HepG2 (cell line): ENCODE measurements around the gene EFCAB8. TPM values are rescaled to one million over a fixed set of nuclear protein-coding genes. Genes with fewer than 3 reads are reported as not detected.

Experiments used
- ATF7 ChIP-seq, 2 experiments: fragments of 450-650 bp in 1 of 2; sonication (generic) in 1 of 2; formaldehyde crosslinking in 1 of 2; IDR thresholded peaks; 2 replicates each; pipeline versions ENCODE4 v1.4.0 to v1.6.1; 2016 to 2020; ENCODE audit warnings: antibody characterized with exemption in 1 of 2, mild to moderate bottlenecking in 1 of 2, missing genetic modification reagents in 1 of 2
- BCL6 ChIP-seq: IDR thresholded peaks from 2 replicates; pipeline ENCODE4 v1.6.1; 2016; ENCODE audit warnings: missing genetic modification reagents, missing compliant biosample characterization
- FOSL2 ChIP-seq: sonication (generic); formaldehyde crosslinking; IDR thresholded peaks from 2 replicates; pipeline ENCODE4 v1.4.0; 2020; ENCODE audit warnings: missing genetic modification reagents
- HDAC2 ChIP-seq: sonication (generic); formaldehyde crosslinking; IDR thresholded peaks from 2 replicates; pipeline ENCODE4 v1.4.0; 2020; ENCODE audit warnings: missing genetic modification reagents
- KDM4B ChIP-seq: sonication (generic); formaldehyde crosslinking; IDR thresholded peaks from 2 replicates; pipeline ENCODE4 v1.4.0; 2020; ENCODE audit warnings: missing genetic modification reagents
- MED13 ChIP-seq: sonication (generic); formaldehyde crosslinking; IDR thresholded peaks from 2 replicates; pipeline ENCODE4 v1.5.0; 2020; ENCODE audit warnings: missing genetic modification reagents
- MEIS2 ChIP-seq: sonication (generic); formaldehyde crosslinking; IDR thresholded peaks from 2 replicates; pipeline ENCODE4 v1.9.0; 2021; ENCODE audit warnings: mild to moderate bottlenecking, missing genetic modification reagents
- SAP130 ChIP-seq: IDR thresholded peaks from 2 replicates; pipeline ENCODE4 v1.6.1; 2016; ENCODE audit warnings: low read depth
- TBX3 ChIP-seq: fragments of 450-650 bp; IDR thresholded peaks from 2 replicates; pipeline ENCODE4 v1.6.1; 2017; ENCODE audit warnings: antibody characterized with exemption, mild to moderate bottlenecking, inconsistent platforms, borderline replicate concordance
- XBP1 ChIP-seq: sonication (generic); formaldehyde crosslinking; IDR thresholded peaks from 2 replicates; pipeline ENCODE4 v1.5.0; 2020; ENCODE audit warnings: missing genetic modification reagents
- ZBTB8A ChIP-seq: sonication (generic); formaldehyde crosslinking; IDR thresholded peaks from 2 replicates; pipeline ENCODE4 v1.4.0; 2020; ENCODE audit warnings: mild to moderate bottlenecking, low read depth, missing genetic modification reagents, borderline replicate concordance
- ZFP1 ChIP-seq: IDR thresholded peaks from 2 replicates; pipeline ENCODE4 v1.6.1; 2016
- ZFP62 ChIP-seq: sonication (generic); formaldehyde crosslinking; IDR thresholded peaks from 2 replicates; pipeline ENCODE4 v1.4.0; 2020; ENCODE audit warnings: missing genetic modification reagents
- ZNF567 ChIP-seq: sonication (generic); formaldehyde crosslinking; IDR thresholded peaks from 2 replicates; pipeline ENCODE4 v1.8.1; 2023; ENCODE audit warnings: mild to moderate bottlenecking, missing genetic modification reagents, borderline replicate concordance
- ZNF782 ChIP-seq: sonication (generic); formaldehyde crosslinking; IDR thresholded peaks from 2 replicates; pipeline ENCODE4 v1.4.0; 2020; ENCODE audit warnings: missing genetic modification reagents, mild to moderate bottlenecking, borderline replicate concordance
- ZNF879 ChIP-seq: sonication (generic); formaldehyde crosslinking; IDR thresholded peaks from 2 replicates; pipeline ENCODE4 v1.8.1; 2023; ENCODE audit warnings: missing genetic modification reagents
- ZSCAN22 ChIP-seq: sonication (generic); formaldehyde crosslinking; IDR thresholded peaks from 2 replicates; pipeline ENCODE4 v1.4.0; 2020; ENCODE audit warnings: mild to moderate bottlenecking, missing genetic modification reagents
- polyA plus RNA-seq, 8 experiments: library from polyadenylated mRNA; depleted of rRNA in 3 of 8; stranded (reverse) in 7 of 8; unstranded in 1 of 8; fragments of >200 nt; fragmentation: Illumina TruSeq in 4 of 8; extraction: Trizol in 4 of 8; gene quantifications; 2 replicates each; pipeline versions ENCODE4 v1.2.1 to v1.2.3, GENCODE V29; 2011 to 2016; ENCODE audit warnings: low read depth in 4 of 8, missing spikeins in 1 of 8, mixed read lengths in 1 of 8; ENCODE audit not compliant: insufficient read depth in 1 of 8
- total RNA-seq, 5 experiments: library from RNA; depleted of rRNA; stranded (reverse); fragments of >200 nt; fragmentation: Illumina TruSeq; extraction: Trizol; gene quantifications; 2 replicates each; pipeline ENCODE4 v1.2.3, GENCODE V29; 2016; ENCODE audit warnings: low read depth in 1 of 5
- TF ChIP-seq, protein P1 (sequence below): sonication (generic); formaldehyde crosslinking; IDR thresholded peaks from 2 replicates; pipeline ENCODE4; 2020; ENCODE audit warnings: missing genetic modification reagents, mild to moderate bottlenecking, borderline replicate concordance
- TF ChIP-seq, protein P2 (sequence below), 2 experiments: sonication (generic) in 1 of 2; formaldehyde crosslinking in 1 of 2; IDR thresholded peaks; 2 replicates each; pipeline versions ENCODE4 v1.5.1 to v1.6.1; 2011 to 2020; ENCODE audit warnings: borderline replicate concordance in 1 of 2, low read depth in 1 of 2, low read length in 1 of 2, mild to moderate bottlenecking in 1 of 2, missing genetic modification reagents in 1 of 2, moderate library complexity in 1 of 2

Gene EFCAB8
- total and polyA plus RNA-seq, 2 of the 13 experiments (the other 11 are each of a cell fraction or from before 2014, with no cell fraction given) = 0.15 to 0.22 TPM

DNA sequence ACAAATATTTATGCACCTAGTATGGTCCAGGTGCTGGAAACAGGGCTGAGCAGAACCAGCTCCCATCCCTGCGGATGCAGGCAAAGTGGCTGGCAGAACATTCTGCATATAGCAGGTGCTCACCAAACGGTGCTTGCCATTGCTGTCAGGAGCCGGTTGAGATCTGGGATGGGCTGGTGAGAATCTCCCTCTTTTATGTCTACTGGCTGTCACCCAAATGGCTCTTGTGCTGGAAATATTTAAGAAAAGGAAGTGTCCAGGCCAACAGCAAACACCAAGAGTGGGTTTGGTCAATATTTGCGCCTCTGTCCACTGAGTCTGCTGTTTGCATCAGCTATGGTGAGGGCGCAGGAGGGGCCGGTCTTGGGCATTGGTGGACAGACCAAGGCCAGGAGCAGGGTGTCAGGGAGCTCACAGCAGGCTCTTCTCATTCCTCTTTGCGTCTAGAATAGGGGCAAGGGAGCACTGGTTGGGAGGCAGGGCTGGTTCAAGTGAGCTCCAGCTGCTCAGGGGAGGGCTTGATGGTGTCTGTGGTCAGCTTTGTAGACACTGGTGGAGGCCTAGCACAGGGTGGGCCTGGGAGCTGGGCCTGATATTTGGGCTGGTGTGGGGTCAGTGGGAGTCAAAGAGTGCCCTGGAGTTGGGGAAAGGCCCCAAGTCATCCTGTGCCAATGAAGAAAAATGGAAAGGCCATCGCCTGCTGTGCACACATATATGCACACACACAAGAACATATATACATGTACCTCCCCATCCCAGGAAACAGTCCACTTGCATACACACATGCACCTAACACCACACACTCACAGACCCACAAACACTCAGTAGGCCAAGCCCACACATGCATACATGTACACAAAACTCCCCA is 147.4 kb downstream of the EFCAB8 start (continued):
- TF ChIP-seq, protein P1, sequence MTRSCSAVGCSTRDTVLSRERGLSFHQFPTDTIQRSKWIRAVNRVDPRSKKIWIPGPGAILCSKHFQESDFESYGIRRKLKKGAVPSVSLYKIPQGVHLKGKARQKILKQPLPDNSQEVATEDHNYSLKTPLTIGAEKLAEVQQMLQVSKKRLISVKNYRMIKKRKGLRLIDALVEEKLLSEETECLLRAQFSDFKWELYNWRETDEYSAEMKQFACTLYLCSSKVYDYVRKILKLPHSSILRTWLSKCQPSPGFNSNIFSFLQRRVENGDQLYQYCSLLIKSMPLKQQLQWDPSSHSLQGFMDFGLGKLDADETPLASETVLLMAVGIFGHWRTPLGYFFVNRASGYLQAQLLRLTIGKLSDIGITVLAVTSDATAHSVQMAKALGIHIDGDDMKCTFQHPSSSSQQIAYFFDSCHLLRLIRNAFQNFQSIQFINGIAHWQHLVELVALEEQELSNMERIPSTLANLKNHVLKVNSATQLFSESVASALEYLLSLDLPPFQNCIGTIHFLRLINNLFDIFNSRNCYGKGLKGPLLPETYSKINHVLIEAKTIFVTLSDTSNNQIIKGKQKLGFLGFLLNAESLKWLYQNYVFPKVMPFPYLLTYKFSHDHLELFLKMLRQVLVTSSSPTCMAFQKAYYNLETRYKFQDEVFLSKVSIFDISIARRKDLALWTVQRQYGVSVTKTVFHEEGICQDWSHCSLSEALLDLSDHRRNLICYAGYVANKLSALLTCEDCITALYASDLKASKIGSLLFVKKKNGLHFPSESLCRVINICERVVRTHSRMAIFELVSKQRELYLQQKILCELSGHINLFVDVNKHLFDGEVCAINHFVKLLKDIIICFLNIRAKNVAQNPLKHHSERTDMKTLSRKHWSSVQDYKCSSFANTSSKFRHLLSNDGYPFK (CRISPR knock-in tag) = no peak; the same call in none of the 2 replicates
- TF ChIP-seq ZNF782 = no peak
- peak; percentile 98 for TF ChIP-seq MEIS2 (CRISPR knock-in tag)
- TF ChIP-seq, protein P2, sequence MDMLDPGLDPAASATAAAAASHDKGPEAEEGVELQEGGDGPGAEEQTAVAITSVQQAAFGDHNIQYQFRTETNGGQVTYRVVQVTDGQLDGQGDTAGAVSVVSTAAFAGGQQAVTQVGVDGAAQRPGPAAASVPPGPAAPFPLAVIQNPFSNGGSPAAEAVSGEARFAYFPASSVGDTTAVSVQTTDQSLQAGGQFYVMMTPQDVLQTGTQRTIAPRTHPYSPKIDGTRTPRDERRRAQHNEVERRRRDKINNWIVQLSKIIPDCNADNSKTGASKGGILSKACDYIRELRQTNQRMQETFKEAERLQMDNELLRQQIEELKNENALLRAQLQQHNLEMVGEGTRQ (IDR thresholded peaks at IDR 0.05; ENCODE audit: low read depth, low read length) = no peak
- TF ChIP-seq, protein P2 (CRISPR knock-in tag; IDR thresholded peaks at IDR 0.05; ENCODE audit: borderline replicate concordance) = no peak
- TF ChIP-seq ZFP62 (CRISPR knock-in tag) = no peak
- no peak for TF ChIP-seq ATF7 (IDR thresholded peaks at IDR 0.05)
- 0 out of 2 replicates have a peak, but pooled peaks have one; percentile 38 for TF ChIP-seq ATF7 (CRISPR knock-in tag; IDR thresholded peaks at IDR 0.05)
- TF ChIP-seq TBX3 = peak; percentile 49; the same call in 1 of the 2 replicates
- TF ChIP-seq HDAC2 = peak; percentile 99
- 0 out of 2 replicates have a peak, but pooled peaks have one; percentile 36 for TF ChIP-seq XBP1 (CRISPR knock-in tag)
- TF ChIP-seq FOSL2 = peak; percentile 90
- peak; percentile 92 for TF ChIP-seq BCL6 (CRISPR knock-in tag)
- TF ChIP-seq SAP130 (CRISPR knock-in tag) = peak; percentile 96
- peak; percentile 24; the same call in 1 of the 2 replicates for TF ChIP-seq MED13 (CRISPR knock-in tag)
- TF ChIP-seq ZNF567 = peak; percentile 31; the same call in 1 of the 2 replicates
- TF ChIP-seq ZNF879 (CRISPR knock-in tag) = no peak
- peak; percentile 87; the same call in 1 of the 2 replicates for TF ChIP-seq ZFP1 (CRISPR knock-in tag)
- no peak for TF ChIP-seq ZBTB8A (CRISPR knock-in tag)
- peak; percentile 94 for TF ChIP-seq KDM4B (CRISPR knock-in tag)
- TF ChIP-seq ZSCAN22 (CRISPR knock-in tag) = no peak
